CD14-positive monocyte (primary cell): Measurements from ENCODE around the gene PCGF1. TPM values are rescaled to one million over a fixed set of nuclear protein-coding genes. Genes with fewer than 3 reads are reported as not detected.

Experiments
- DNase-seq, 3 donors: peaks; one replicate each; pipeline ENCODE4 v3.0.0-alpha.2; 2011 to 2022
- H2AFZ ChIP-seq: 2 replicates; pipeline ENCODE4 v1.6.0; 2012; ENCODE audit warnings: mild to moderate bottlenecking, low read depth, low read length, inconsistent platforms; ENCODE audit not compliant: insufficient read depth, poor library complexity, severe bottlenecking
- H3K27ac ChIP-seq, 2 donors: 1 replicate in 1 of 2; 2 replicates in 1 of 2; pipeline ENCODE4 v1.5.1; 2012 to 2013; ENCODE audit warnings: low read length in 2 of 2, control low read depth in 1 of 2, inconsistent platforms in 1 of 2, low read depth in 1 of 2, mild to moderate bottlenecking in 1 of 2
- H3K27me3 ChIP-seq, 2 donors: one replicate each; pipeline versions ENCODE4 v1.6.0 to v1.6.1; 2011 to 2013; ENCODE audit warnings: low read length in 2 of 2; ENCODE audit not compliant: control insufficient read depth in 2 of 2, insufficient read depth in 2 of 2
- H3K36me3 ChIP-seq, 2 donors: replicated peaks in 1 of 2; 1 replicate in 1 of 2; 2 replicates in 1 of 2; pipeline versions ENCODE4 v1.5.1 to v1.6.1; 2012 to 2013; ENCODE audit warnings: low read length in 2 of 2, control low read depth in 1 of 2, inconsistent platforms in 1 of 2, mild to moderate bottlenecking in 1 of 2; ENCODE audit not compliant: insufficient read depth in 2 of 2, control insufficient read depth in 1 of 2
- H3K4me1 ChIP-seq, 2 donors: 1 replicate in 1 of 2; 2 replicates in 1 of 2; pipeline versions ENCODE4 v1.5.1 to v1.6.1; 2012 to 2013; ENCODE audit warnings: low read length in 2 of 2, control low read depth in 1 of 2, inconsistent platforms in 1 of 2, mild to moderate bottlenecking in 1 of 2, moderate library complexity in 1 of 2; ENCODE audit not compliant: insufficient read depth in 2 of 2, control insufficient read depth in 1 of 2
- H3K4me2 ChIP-seq: replicated peaks from 2 replicates; pipeline ENCODE3; 2012; ENCODE audit warnings: low read length, moderate library complexity, mild to moderate bottlenecking; ENCODE audit not compliant: poor library complexity, severe bottlenecking; ENCODE audit errors: extremely low read depth
- H3K4me3 ChIP-seq, 3 experiments: fragments of 200-600 bp in 1 of 3; sonication (generic) in 1 of 3; replicated peaks in 1 of 3; 1 replicate in 2 of 3; 2 replicates in 1 of 3; pipeline ENCODE4 v1.5.1; 2011 to 2013; ENCODE audit warnings: low read length in 3 of 3, mild to moderate bottlenecking in 3 of 3, control low read depth in 2 of 3, low read depth in 2 of 3, inconsistent platforms in 1 of 3, moderate library complexity in 1 of 3
- H3K79me2 ChIP-seq: 2 replicates; pipeline ENCODE4 v1.6.0; 2012; ENCODE audit warnings: mild to moderate bottlenecking, control low read depth, inconsistent platforms, low read length, moderate library complexity; ENCODE audit not compliant: insufficient read depth
- H3K9ac ChIP-seq: 2 replicates; pipeline ENCODE4 v1.6.0; 2017; ENCODE audit warnings: low read length, mild to moderate bottlenecking; ENCODE audit not compliant: insufficient read depth, poor library complexity, severe bottlenecking
- H3K9me3 ChIP-seq, 2 donors: replicated peaks in 1 of 2; 1 replicate in 1 of 2; 2 replicates in 1 of 2; pipeline versions ENCODE4 v1.5.1 to v1.6.1; 2012 to 2013; ENCODE audit warnings: low read length in 2 of 2, control low read depth in 1 of 2; ENCODE audit not compliant: control insufficient read depth in 1 of 2, insufficient read depth in 1 of 2
- H4K20me1 ChIP-seq: 2 replicates; pipeline ENCODE4 v1.6.0; 2012; ENCODE audit warnings: mild to moderate bottlenecking, low read length, control low read depth, moderate library complexity; ENCODE audit not compliant: insufficient read depth
- H3K27ac Mint-ChIP-seq, 7 donors: one replicate each; pipeline ENCODE4 v1.8.0; 2020; ENCODE audit warnings: mild to moderate bottlenecking in 7 of 7, mixed read lengths in 7 of 7, moderate library complexity in 6 of 7, inconsistent platforms in 2 of 7
- H3K27me3 Mint-ChIP-seq, 3 donors: one replicate each; pipeline ENCODE4 v1.8.0; 2021 to 2022; ENCODE audit warnings: low read depth in 3 of 3, mild to moderate bottlenecking in 3 of 3, mixed read lengths in 3 of 3, moderate library complexity in 3 of 3, inconsistent platforms in 1 of 3
- H3K36me3 Mint-ChIP-seq, 2 donors: one replicate each; pipeline ENCODE4 v1.8.0; 2020; ENCODE audit warnings: mixed read lengths in 2 of 2, inconsistent platforms in 1 of 2, mild to moderate bottlenecking in 1 of 2
- H3K4me1 Mint-ChIP-seq: one replicate; pipeline ENCODE4 v1.8.0; 2020; ENCODE audit warnings: mild to moderate bottlenecking, mixed read lengths
- H3K4me3 Mint-ChIP-seq, 2 donors: one replicate each; pipeline ENCODE4 v1.8.0; 2020; ENCODE audit warnings: mild to moderate bottlenecking in 2 of 2, mixed read lengths in 2 of 2, moderate library complexity in 1 of 2
- H3K9me3 Mint-ChIP-seq, 7 donors: one replicate each; pipeline ENCODE4 v1.8.0; 2020 to 2022; ENCODE audit warnings: mixed read lengths in 7 of 7, mild to moderate bottlenecking in 6 of 7, moderate library complexity in 6 of 7, inconsistent platforms in 2 of 7
- WGBS: methylation state at CpG from one replicate; pipeline ENCODE4 v1.1.5; 2013; ENCODE audit warnings: missing lambda C conversion rate; ENCODE audit not compliant: insufficient coverage; 5-methylcytosine and 5-hydroxymethylcytosine counted together
- intact Hi-C, 2 donors: fragments of 100-400 bp; cut with micrococcal nuclease; formaldehyde crosslinking; loops; one replicate each; pipeline versions ENCODE4 v1.15.0 to v1.15.1; 2023
- polyA plus RNA-seq, 3 donors: library from polyadenylated mRNA; depleted of rRNA in 1 of 3; unstranded in 2 of 3; stranded (reverse) in 1 of 3; fragments of 300-500 nt in 2 of 3; fragments of >200 nt in 1 of 3; fragmentation: Illumina TruSeq in 2 of 3; gene quantifications; 1 replicate in 2 of 3; 2 replicates in 1 of 3; pipeline ENCODE4 v1.2.3, GENCODE V29; 2012 to 2021
- TF ChIP-seq, protein P1 (sequence below): fragments of 200-600 bp; IDR thresholded peaks from one replicate; pipeline ENCODE4 v1.8.0; 2022; ENCODE audit warnings: antibody characterized with exemption, mild to moderate bottlenecking

The PCGF1 gene
- polyA plus RNA-seq, 3 donors, result 18.0 to 30.5 (median 20.5) TPM

DNA sequence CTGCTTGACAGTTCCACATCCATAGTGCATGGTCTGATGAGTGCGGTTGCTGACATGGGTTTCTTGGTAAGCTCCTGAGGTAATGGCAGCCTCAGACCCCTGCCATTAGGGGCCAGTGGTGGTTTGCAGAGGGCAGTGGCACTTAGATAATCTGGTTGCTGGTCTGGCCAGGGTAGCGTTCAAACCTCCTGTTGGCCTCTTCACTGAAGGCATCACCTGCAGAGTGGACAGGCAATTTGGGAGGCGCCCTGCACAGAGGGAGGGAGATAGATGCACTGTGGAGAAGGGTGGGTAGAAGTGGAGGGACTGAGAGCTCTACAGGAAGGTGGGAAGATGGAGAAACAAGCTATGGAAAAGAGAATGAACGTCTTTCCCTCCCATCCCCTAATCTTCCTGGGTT lies 26.0 kb upstream of the PCGF1 start:
- no peak overlapping the region for H3K9ac ChIP-seq
- Mint-ChIP-seq H3K27me3 (peaks cover 0 to 4% (median 2%) of the 10 kb centered on the region in 3 donors), H3K27ac (no peak overlapping the region), H3K4me3 (no peak overlapping the region), H3K4me1 (peaks cover 22% of the 10 kb centered on the region), H3K9me3 (no peaks in the 10 kb centered on the region), H3K36me3 (peaks cover 19 to 21% of the 10 kb centered on the region in 2 donors)
- WGBS, result 100% methylated on average over 2 of the region's 4 CpGs
- H3K27ac ChIP-seq, result no peak overlapping the region
- peaks cover 7% of the 10 kb centered on the region for H4K20me1 ChIP-seq
- no peak overlapping the region for H3K4me2 ChIP-seq
- no peaks in the 10 kb centered on the region for H3K27me3 ChIP-seq
- no peak overlapping the region for H3K4me3 ChIP-seq
- peaks cover 19% of the 10 kb centered on the region for H3K79me2 ChIP-seq
- TF ChIP-seq, protein P1, sequence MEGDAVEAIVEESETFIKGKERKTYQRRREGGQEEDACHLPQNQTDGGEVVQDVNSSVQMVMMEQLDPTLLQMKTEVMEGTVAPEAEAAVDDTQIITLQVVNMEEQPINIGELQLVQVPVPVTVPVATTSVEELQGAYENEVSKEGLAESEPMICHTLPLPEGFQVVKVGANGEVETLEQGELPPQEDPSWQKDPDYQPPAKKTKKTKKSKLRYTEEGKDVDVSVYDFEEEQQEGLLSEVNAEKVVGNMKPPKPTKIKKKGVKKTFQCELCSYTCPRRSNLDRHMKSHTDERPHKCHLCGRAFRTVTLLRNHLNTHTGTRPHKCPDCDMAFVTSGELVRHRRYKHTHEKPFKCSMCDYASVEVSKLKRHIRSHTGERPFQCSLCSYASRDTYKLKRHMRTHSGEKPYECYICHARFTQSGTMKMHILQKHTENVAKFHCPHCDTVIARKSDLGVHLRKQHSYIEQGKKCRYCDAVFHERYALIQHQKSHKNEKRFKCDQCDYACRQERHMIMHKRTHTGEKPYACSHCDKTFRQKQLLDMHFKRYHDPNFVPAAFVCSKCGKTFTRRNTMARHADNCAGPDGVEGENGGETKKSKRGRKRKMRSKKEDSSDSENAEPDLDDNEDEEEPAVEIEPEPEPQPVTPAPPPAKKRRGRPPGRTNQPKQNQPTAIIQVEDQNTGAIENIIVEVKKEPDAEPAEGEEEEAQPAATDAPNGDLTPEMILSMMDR, result no peak
- H3K9me3 ChIP-seq, result no peaks in the 10 kb centered on the region
- H2AFZ ChIP-seq, result no peak overlapping the region
- peaks cover 18 to 26% of the 10 kb centered on the region in 2 donors for H3K4me1 ChIP-seq
- H3K36me3 ChIP-seq, result peaks cover 6 to 18% of the 10 kb centered on the region in 2 donors
- intact Hi-C loops, result loop anchor here in 1 of 2 donors (10.0 kb wide), 1 partner anchor 51 kb away; no protein-coding TSS in a partner anchor
- DNase-seq, result no peak

DNA sequence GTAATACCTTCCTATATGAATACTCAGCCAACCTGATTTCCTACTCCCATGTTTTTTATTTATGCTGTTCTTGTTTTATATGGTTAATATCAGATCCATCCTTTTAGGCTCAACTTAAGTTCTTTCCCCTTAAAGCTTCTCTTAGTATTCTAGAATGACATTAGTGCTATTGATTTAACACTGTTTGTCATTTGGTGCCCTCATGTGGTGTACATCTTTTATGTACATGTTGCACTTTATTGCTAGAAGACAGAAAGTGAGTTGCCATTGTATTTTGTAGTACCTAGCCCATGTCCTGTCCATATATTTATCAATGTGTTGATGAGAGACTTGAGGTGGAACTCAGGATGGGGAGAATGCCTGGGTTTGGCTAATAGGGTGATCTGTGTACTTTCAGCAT lies 24.7 kb upstream of the PCGF1 start:
- Histone ChIP-seq H3K4me2 (no peak overlapping the region), H2AFZ (no peak overlapping the region), H3K36me3 (peaks cover 15 to 29% of the 10 kb centered on the region in 2 donors), H3K9me3 (no peaks in the 10 kb centered on the region), H3K4me3 (no peak overlapping the region), H3K27me3 (no peaks in the 10 kb centered on the region), H3K9ac (no peak overlapping the region), H3K4me1 (peaks cover 23 to 33% of the 10 kb centered on the region in 2 donors), H3K79me2 (peaks cover 29% of the 10 kb centered on the region), H4K20me1 (peaks cover 17% of the 10 kb centered on the region), H3K27ac (no peak overlapping the region)
- no peak overlapping the region for H3K4me3 Mint-ChIP-seq
- TF ChIP-seq, protein P1, result peak; percentile 28
- peak in 1 of 3 donors; percentile 41 for DNase-seq
- intact Hi-C loops, result loop anchor here in 1 of 2 donors (10.0 kb wide), 1 partner anchor 53 kb away; no protein-coding TSS in a partner anchor
- H3K4me1 Mint-ChIP-seq, result peaks cover 31% of the 10 kb centered on the region
- H3K27me3 Mint-ChIP-seq, result peaks cover 0 to 4% (median 0%) of the 10 kb centered on the region in 3 donors
- H3K9me3 Mint-ChIP-seq, result no peaks in the 10 kb centered on the region
- H3K27ac Mint-ChIP-seq, result no peak overlapping the region
- peaks cover 30 to 33% of the 10 kb centered on the region in 2 donors for H3K36me3 Mint-ChIP-seq
